Activated CD8-positive, alpha-beta memory T cell treated with anti-CD3 and anti-CD28 coated beads, Interleukin-2, amount 10 ng/mL, durations not matched to agents 7 days and 5 days (primary cell): Measurements from ENCODE around the gene NSMCE1. TPM values are rescaled to one million over a fixed set of nuclear protein-coding genes. Genes with fewer than 3 reads are reported as not detected.
"Not testable (repeated sequence)": the region's sequence is repeated elsewhere in the genome, so short reads cannot be mapped to it uniquely, and the experiment has no call there.

Experiments used
- ATAC-seq: fragments of 150-1000 bp; cut with Tn5 transposase; one replicate; pipeline ENCODE4 v1.10.0; 2021; ENCODE audit warnings: moderate library complexity
- CTCF ChIA-PET: fragments of 350-600 bp; sonication (Branson Sonifier 250); formaldehyde crosslinking; loops from one replicate; lab custom pipeline; 2021; ENCODE audit warnings: antibody characterized with exemption; lab: Charles Lee
- DNase-seq: peaks from one replicate; pipeline ENCODE4 v3.0.0-alpha.2; 2020
- H3K27ac Mint-ChIP-seq: one replicate; pipeline ENCODE4 v1.8.0; 2021; ENCODE audit warnings: mild to moderate bottlenecking, mixed read lengths
- H3K27me3 Mint-ChIP-seq: one replicate; pipeline ENCODE4 v1.8.0; 2021; ENCODE audit warnings: mixed read lengths
- H3K36me3 Mint-ChIP-seq: one replicate; pipeline ENCODE4 v1.8.0; 2021; ENCODE audit warnings: mild to moderate bottlenecking, mixed read lengths
- H3K4me1 Mint-ChIP-seq: one replicate; pipeline ENCODE4 v1.8.0; 2021; ENCODE audit warnings: mixed read lengths
- H3K4me3 Mint-ChIP-seq: one replicate; pipeline ENCODE4 v1.8.0; 2021; ENCODE audit warnings: mild to moderate bottlenecking, moderate library complexity, mixed read lengths
- H3K9me3 Mint-ChIP-seq: one replicate; pipeline ENCODE4 v1.8.0; 2022; ENCODE audit warnings: low read depth, mixed read lengths
- total RNA-seq, 2 experiments: library from RNA; stranded (reverse); gene quantifications; one replicate each; pipeline ENCODE4 v1.2.3, GENCODE V29; 2021

NSMCE1 gene
- total RNA-seq, 2 experiments from 2014 or later = 75.9 to 94.0 TPM

DNA sequence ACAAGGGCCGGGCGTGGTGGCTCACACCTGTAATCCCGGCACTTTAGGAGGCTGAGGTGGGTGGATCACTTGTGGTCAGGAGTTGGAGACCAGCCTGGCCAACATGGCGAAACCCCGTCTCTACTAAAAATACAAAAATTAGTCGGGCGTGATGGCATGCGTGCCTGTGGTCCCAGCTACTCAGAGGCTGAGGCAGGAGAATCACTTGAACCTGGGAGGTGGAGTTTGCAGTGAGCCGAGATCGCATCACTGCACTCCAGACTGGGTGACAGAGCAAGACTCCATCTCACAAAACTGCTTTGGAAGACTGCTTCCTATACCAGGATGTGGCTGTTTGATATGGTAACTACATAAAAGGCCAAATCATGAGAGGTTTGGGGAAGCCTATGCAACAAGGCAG lies 61.5 kb downstream of the NSMCE1 start:
- peaks cover 29% of the 10 kb centered on the region for H3K4me1 Mint-ChIP-seq
- DNase-seq, H3K9me3 Mint-ChIP-seq, ATAC-seq, H3K27me3 Mint-ChIP-seq, H3K36me3 Mint-ChIP-seq, H3K27ac Mint-ChIP-seq, H3K4me3 Mint-ChIP-seq: not testable (repeated sequence)
- CTCF ChIA-PET = interaction anchor here (6.6 kb wide), 1 partner anchor 29 kb away, joined by 41 read pairs; no protein-coding TSS in a partner anchor

GRCh38 chr16:27205423-27206065 lies 63.0 kb downstream of the NSMCE1 start:
- CTCF ChIA-PET = interaction anchor here (4.7 to 6.6 kb wide), 2 partner anchors 26 to 30 kb away, joined by 29 to 41 read pairs; no protein-coding TSS in a partner anchor
- ATAC-seq = no peak
- no peak overlapping the region for H3K4me3 Mint-ChIP-seq
- H3K4me1 Mint-ChIP-seq = peaks cover 30% of the 10 kb centered on the region
- H3K36me3 Mint-ChIP-seq = peaks cover 7% of the 10 kb centered on the region
- H3K27ac Mint-ChIP-seq = no peak overlapping the region
- no peak for DNase-seq
- H3K9me3 Mint-ChIP-seq = no peaks in the 10 kb centered on the region
- no peaks in the 10 kb centered on the region for H3K27me3 Mint-ChIP-seq

DNA sequence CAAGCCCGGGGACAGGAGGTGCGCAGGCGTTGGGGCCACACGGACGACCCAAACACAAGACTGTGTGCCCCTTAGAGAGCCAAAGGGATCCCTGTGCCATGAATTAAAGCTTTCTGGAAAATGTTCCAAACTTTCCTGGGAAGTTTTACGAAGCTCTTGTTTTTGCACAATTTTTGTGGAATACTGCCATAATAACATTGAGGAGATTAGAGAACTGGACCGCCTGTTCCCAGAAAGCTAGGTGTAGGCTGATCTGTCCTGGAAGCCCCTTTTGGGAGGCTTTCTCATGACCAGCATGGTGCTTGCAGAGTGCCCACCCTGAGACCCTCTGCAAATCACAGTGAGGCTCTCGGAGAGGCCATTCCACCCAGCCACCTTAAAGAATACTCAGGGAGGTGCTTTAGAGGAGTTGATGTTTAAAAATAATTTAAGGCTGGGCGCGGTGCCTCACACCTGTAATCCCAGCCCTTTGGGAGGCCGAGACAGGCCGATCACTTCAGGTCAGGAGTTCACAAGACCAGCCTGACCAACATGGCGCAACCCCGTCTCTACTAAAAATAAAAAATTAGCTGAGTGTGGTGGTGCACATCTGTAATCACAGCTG lies 64.2 kb downstream of the NSMCE1 start:
- peak overlapping the region; percentile 95 for H3K4me3 Mint-ChIP-seq
- CTCF ChIA-PET = interaction anchor here (1.0 to 6.6 kb wide), 10 partner anchors 11 to 168 kb away, joined by 3 to 41 read pairs (median 5); no protein-coding TSS in a partner anchor
- H3K27me3 Mint-ChIP-seq = no peaks in the 10 kb centered on the region
- H3K4me1 Mint-ChIP-seq = peaks cover 40% of the 10 kb centered on the region
- DNase-seq = no peak
- peak overlapping the region; percentile 100 for H3K27ac Mint-ChIP-seq
- peaks cover 7% of the 10 kb centered on the region for H3K36me3 Mint-ChIP-seq
- no peaks in the 10 kb centered on the region for H3K9me3 Mint-ChIP-seq
- ATAC-seq = no peak

- DNase-seq = peak; percentile 100
- Mint-ChIP-seq H3K36me3 (peaks cover 7% of the 10 kb centered on the region), H3K9me3 (no peaks in the 10 kb centered on the region), H3K4me3 (peak within 1 kb of the TSS; percentile 95), H3K4me1 (peaks cover 47% of the 10 kb centered on the region), H3K27ac (peak within 1 kb of the TSS; percentile 100), H3K27me3 (no peaks in the 10 kb centered on the region)
- ATAC-seq = peak; percentile 94
- CTCF ChIA-PET = interaction anchor here (1.1 to 6.6 kb wide), 10 partner anchors 9 to 169 kb away, joined by 3 to 41 read pairs (median 5); no protein-coding TSS in a partner anchor
These were observed 64.9 kb downstream of the NSMCE1 start, which contains the start of gene KDM8 for GRCh38 chr16:27203507-27204311. Gene KDM8, plus strand, starts transcription at chr16:27203526. Its CDS starts 6,598 bp downstream, at chr16:27210124.

DNA sequence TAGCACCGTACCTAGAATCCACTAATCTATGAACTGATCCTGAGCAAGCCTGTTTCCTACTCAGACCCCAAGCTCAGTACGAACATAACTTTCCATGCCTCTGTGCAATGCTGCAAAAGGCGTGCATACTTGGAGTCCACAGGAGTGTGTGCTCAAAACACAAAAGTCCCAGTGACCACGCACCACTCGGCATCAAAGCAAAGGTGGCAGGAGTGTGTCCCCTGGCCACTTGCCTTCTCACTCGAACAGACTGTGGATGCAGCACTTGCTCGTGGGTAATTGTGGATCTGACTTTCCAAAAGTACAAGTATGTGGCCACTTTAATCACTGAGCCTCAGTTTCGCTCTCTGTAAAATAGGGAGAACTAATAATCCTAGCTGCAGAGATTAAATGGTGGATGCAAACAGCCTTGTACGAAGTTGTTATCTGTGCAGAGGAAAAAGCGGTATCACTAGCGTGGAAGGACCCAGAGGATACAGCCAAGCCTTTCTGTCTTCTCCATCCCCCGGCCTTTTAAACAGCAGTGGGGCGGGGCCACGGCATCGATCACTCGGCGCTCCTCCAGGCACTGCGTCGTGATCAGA lies 65.6 kb downstream of the NSMCE1 start:
- peak; percentile 95 for DNase-seq
- CTCF ChIA-PET = interaction anchor here (1.1 to 6.6 kb wide), 8 partner anchors 9 to 170 kb away, joined by 3 to 41 read pairs (median 6); no protein-coding TSS in a partner anchor
- no peaks in the 10 kb centered on the region for H3K9me3 Mint-ChIP-seq
- H3K4me1 Mint-ChIP-seq = peaks cover 53% of the 10 kb centered on the region
- H3K36me3 Mint-ChIP-seq = peaks cover 9% of the 10 kb centered on the region
- H3K27me3 Mint-ChIP-seq = no peaks in the 10 kb centered on the region
- H3K27ac Mint-ChIP-seq = peak overlapping the region; percentile 100
- peak overlapping the region; percentile 95 for H3K4me3 Mint-ChIP-seq
- peak; percentile 76 for ATAC-seq

DNA sequence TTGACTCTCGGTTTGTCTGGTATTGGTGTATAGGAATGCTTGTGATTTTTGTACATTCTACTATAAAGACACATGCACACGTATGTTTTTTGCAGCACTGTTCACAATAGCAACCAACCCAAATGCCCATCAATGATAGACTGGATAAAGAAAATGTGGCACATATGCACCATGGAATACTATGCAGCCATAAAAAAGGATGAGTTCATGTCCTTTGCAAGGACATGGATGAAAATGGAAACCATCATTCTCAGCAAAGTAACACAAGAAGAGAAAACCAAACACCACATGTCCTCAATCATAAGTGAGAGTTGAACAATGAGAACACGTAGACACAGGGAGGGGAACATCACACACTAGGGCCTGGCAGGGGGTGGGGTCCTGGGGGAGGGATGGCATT lies 67.7 kb downstream of the NSMCE1 start:
- H3K4me1 Mint-ChIP-seq = peaks cover 61% of the 10 kb centered on the region
- ATAC-seq, H3K9me3 Mint-ChIP-seq, CTCF ChIA-PET, H3K4me3 Mint-ChIP-seq, DNase-seq, H3K27me3 Mint-ChIP-seq, H3K36me3 Mint-ChIP-seq: not testable (repeated sequence)
- H3K27ac Mint-ChIP-seq = peak overlapping the region; percentile 91

DNA sequence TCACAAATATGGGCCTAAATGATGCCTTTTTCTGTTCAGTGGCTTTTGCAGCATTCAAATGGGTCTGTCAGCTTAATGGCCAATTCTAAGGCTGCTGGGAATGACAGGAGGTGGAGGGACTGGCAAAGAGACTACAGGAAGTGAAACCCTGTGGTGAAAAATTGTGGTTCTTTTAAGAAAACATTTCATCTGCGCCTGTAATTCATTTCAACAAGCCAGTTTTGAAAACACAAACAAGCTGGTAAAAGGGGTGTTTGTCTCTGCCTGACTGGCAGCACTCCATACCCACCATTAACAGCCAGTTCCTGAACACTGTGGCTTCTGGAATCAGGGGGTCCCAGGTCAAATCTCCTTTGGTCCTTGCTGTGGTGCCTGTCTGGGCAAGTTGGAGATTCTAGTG lies 68.8 kb downstream of the NSMCE1 start:
- CTCF ChIA-PET = interaction anchor here (0.6 to 5.5 kb wide), 9 partner anchors 9 to 263 kb away, joined by 3 to 66 read pairs (median 10); no protein-coding TSS in a partner anchor
- H3K4me3 Mint-ChIP-seq = peak overlapping the region; percentile 35
- H3K4me1 Mint-ChIP-seq = peaks cover 59% of the 10 kb centered on the region
- peak overlapping the region; percentile 91 for H3K27ac Mint-ChIP-seq
- DNase-seq = peak; percentile 69
- H3K9me3 Mint-ChIP-seq = no peaks in the 10 kb centered on the region
- H3K27me3 Mint-ChIP-seq = no peaks in the 10 kb centered on the region
- ATAC-seq = no peak
- peaks cover 9% of the 10 kb centered on the region for H3K36me3 Mint-ChIP-seq

DNA sequence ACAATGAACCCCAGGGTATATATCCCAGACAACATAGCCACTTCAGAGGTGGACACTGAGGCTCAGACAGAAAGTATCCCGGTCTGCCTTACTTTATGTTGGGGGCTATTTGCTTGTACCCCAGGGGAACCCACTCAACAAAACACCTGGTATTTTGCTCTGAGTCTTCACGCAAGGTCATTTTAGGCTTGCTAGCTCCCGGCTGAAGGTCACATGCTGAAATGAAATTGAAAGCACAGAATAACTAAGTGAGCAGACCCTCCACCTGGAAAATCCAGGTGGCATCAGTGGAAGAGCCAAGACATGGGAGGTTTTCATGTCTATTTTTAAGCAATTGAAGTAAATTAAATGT lies 69.4 kb downstream of the NSMCE1 start:
- ATAC-seq (no peak), DNase-seq (no peak)
- Mint-ChIP-seq H3K4me1 (peaks cover 54% of the 10 kb centered on the region), H3K27me3 (no peaks in the 10 kb centered on the region), H3K4me3 (no peak overlapping the region), H3K27ac (peak overlapping the region; percentile 75), H3K36me3 (peaks cover 11% of the 10 kb centered on the region), H3K9me3 (no peaks in the 10 kb centered on the region)
- CTCF ChIA-PET = interaction anchor here (0.6 to 5.5 kb wide), 9 partner anchors 9 to 263 kb away, joined by 3 to 66 read pairs (median 10); no protein-coding TSS in a partner anchor

GRCh38 chr16:27198451-27199234 lies 69.9 kb downstream of the NSMCE1 start:
- Mint-ChIP-seq H3K27me3 (no peaks in the 10 kb centered on the region), H3K36me3 (peaks cover 8% of the 10 kb centered on the region), H3K9me3 (no peaks in the 10 kb centered on the region), H3K4me1 (peaks cover 52% of the 10 kb centered on the region), H3K4me3 (no peak overlapping the region), H3K27ac (peak overlapping the region; percentile 75)
- no peak for ATAC-seq
- no peak for DNase-seq
- CTCF ChIA-PET = interaction anchor here (0.6 to 5.5 kb wide), 7 partner anchors 20 to 170 kb away, joined by 3 to 66 read pairs (median 10); no protein-coding TSS in a partner anchor

- ATAC-seq = no peak
- Mint-ChIP-seq H3K9me3 (no peaks in the 10 kb centered on the region), H3K27me3 (no peaks in the 10 kb centered on the region), H3K27ac (no peak overlapping the region), H3K4me3 (no peak overlapping the region), H3K36me3 (peaks cover 8% of the 10 kb centered on the region), H3K4me1 (peaks cover 42% of the 10 kb centered on the region)
- CTCF ChIA-PET = interaction anchor here (5.5 kb wide), 1 partner anchor 18 kb away, joined by 66 read pairs; no protein-coding TSS in a partner anchor
- no peak for DNase-seq
These were observed 71.6 kb downstream of the NSMCE1 start for GRCh38 chr16:27197004-27197403.

DNA sequence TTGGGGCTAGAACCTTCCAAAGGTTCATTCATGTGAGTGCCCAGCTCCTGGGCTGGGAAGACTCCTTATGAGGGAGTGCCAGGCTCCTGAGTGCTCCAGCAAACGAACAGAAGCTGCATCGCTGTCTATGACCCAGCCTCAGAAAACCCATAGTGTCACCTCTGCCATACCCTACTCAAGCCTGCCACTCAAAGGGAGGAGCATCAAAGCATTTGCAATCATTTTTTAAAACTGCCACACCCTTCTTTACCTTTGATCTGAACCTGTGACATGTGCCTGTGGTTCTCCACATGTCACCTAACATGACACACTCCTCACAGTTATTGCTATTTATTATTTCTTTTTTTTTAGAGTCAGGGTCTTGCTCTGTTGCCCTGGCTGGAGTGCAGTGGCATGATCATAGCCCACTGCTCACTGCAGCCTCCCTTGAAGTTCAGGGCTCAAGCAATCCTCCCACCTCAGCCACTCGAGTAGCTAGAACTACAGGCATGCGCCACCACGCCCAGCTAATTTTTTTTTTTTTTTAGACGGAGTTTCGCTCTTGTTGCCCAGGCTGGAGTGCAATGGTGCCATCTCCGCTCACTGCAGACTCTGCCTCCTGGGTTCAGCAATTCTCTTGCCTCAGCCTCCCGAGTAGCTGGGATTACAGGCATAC lies 72.5 kb downstream of the NSMCE1 start:
- H3K4me3 Mint-ChIP-seq = no peak overlapping the region
- ATAC-seq (peak; percentile 22), DNase-seq (no peak)
- H3K4me1 Mint-ChIP-seq = peaks cover 40% of the 10 kb centered on the region
- H3K9me3 Mint-ChIP-seq = no peaks in the 10 kb centered on the region
- CTCF ChIA-PET = interaction anchor here (1.3 to 5.5 kb wide), 2 partner anchors 17 to 39 kb away, joined by 4 to 66 read pairs; no protein-coding TSS in a partner anchor
- no peak overlapping the region for H3K27ac Mint-ChIP-seq
- H3K36me3 Mint-ChIP-seq = peaks cover 8% of the 10 kb centered on the region
- H3K27me3 Mint-ChIP-seq = no peaks in the 10 kb centered on the region
